Muscle layer of duodenum (tissue), 2 donors: ENCODE data around the gene TREML4.

ENCODE experiments used
- H3K27ac ChIP-seq: one replicate; pipeline ENCODE4 v1.7.0; 2013; ENCODE audit warnings: mild to moderate bottlenecking, low read length
- H3K27me3 ChIP-seq: one replicate; pipeline ENCODE4 v1.7.0; 2013; ENCODE audit warnings: low read depth, mild to moderate bottlenecking, control low read depth, low read length
- H3K36me3 ChIP-seq, 2 donors: one replicate each; pipeline ENCODE4 v1.7.0; 2013; ENCODE audit warnings: low read length in 2 of 2, control low read depth in 1 of 2, mild to moderate bottlenecking in 1 of 2; ENCODE audit not compliant: insufficient read depth in 2 of 2, control insufficient read depth in 1 of 2
- H3K4me1 ChIP-seq, 2 donors: one replicate each; pipeline ENCODE4 v1.7.0; 2013; ENCODE audit warnings: low read length in 2 of 2, mild to moderate bottlenecking in 2 of 2, control low read depth in 1 of 2, moderate library complexity in 1 of 2; ENCODE audit not compliant: insufficient read depth in 2 of 2, control insufficient read depth in 1 of 2
- H3K4me3 ChIP-seq, 2 donors: one replicate each; pipeline ENCODE4 v1.7.0; 2013; ENCODE audit warnings: low read length in 2 of 2, low read depth in 1 of 2, mild to moderate bottlenecking in 1 of 2
- H3K9me3 ChIP-seq, 2 donors: one replicate each; pipeline ENCODE4 v1.7.0; 2013; ENCODE audit warnings: low read length in 2 of 2, control low read depth in 1 of 2, mild to moderate bottlenecking in 1 of 2; ENCODE audit not compliant: control insufficient read depth in 1 of 2
- donor health status: healthy.

The TREML4 gene

DNA sequence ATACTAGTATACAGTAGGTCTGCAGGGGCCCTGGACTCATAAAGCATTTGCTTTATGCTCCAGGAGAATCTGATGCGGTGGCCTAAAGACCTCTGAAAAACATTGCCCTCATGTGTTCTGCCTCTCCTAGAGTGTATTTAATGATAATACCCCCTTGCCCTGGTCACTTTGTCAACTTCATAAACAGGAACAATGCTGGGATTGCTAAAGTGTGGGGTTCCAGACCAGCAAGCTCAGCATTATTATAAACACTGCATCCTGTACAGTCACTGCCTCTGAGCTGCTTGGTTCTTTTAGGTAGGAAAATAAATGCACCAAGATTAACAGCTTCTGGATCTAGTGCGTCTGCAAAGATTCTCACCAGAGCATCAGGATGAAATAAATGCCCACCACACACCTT lies 46.1 kb downstream of the TREML4 start:
- no peak overlapping the region for H3K27ac ChIP-seq
- no peak overlapping the region for H3K4me3 ChIP-seq
- peaks cover 0 to 5% of the 10 kb centered on the region in 2 donors for H3K4me1 ChIP-seq
- H3K27me3 ChIP-seq = no peaks in the 10 kb centered on the region
- H3K9me3 ChIP-seq = no peaks in the 10 kb centered on the region
- H3K36me3 ChIP-seq = no peaks in the 10 kb centered on the region

DNA sequence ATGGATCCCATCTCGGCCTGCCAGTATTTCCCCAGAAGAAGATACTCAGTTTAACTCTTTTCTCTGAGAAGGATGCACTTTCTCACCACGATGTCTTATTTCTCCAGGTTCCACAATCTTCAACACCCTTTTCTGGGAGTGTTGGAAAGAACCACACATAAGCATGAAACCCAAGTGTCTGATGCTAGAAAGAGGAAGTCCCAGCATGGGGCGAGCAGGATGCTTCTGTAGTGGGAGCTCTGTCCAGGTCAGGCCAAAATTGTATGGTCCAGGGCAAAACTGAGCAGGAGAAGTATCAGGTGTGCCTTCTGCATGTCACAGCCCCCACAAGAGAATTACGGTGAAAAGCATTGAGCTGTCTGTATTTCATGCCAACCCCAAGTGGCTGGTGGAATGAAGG lies 47.3 kb downstream of the TREML4 start:
- Histone ChIP-seq H3K4me3 (no peak overlapping the region), H3K36me3 (no peaks in the 10 kb centered on the region), H3K27me3 (no peaks in the 10 kb centered on the region), H3K4me1 (peaks cover 0 to 5% of the 10 kb centered on the region in 2 donors), H3K9me3 (no peaks in the 10 kb centered on the region), H3K27ac (no peak overlapping the region)

DNA sequence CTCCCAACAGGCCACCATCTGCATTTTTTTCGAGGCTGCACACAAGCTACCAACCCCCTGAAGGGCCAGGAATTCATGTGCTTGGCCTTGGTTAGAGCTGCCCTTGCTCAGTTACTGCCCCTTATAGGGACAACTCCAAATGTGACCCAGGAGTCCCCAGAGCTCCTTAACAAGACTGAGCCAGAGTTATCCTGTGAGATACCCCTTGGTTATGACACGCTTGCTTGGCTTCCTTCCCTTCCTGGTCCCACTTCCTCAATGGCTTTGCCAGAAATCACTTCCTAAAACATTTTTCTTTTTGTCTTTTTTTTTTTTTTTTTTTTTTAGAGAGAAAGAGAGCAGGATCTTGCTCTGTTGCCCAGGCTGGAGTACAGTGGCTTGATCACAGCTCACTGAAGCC lies 49.5 kb downstream of the TREML4 start:
- Histone ChIP-seq H3K27me3 (no peaks in the 10 kb centered on the region), H3K27ac (no peak overlapping the region), H3K9me3 (no peaks in the 10 kb centered on the region), H3K4me1 (peaks cover 0 to 5% of the 10 kb centered on the region in 2 donors), H3K36me3 (no peaks in the 10 kb centered on the region), H3K4me3 (no peak overlapping the region)

DNA sequence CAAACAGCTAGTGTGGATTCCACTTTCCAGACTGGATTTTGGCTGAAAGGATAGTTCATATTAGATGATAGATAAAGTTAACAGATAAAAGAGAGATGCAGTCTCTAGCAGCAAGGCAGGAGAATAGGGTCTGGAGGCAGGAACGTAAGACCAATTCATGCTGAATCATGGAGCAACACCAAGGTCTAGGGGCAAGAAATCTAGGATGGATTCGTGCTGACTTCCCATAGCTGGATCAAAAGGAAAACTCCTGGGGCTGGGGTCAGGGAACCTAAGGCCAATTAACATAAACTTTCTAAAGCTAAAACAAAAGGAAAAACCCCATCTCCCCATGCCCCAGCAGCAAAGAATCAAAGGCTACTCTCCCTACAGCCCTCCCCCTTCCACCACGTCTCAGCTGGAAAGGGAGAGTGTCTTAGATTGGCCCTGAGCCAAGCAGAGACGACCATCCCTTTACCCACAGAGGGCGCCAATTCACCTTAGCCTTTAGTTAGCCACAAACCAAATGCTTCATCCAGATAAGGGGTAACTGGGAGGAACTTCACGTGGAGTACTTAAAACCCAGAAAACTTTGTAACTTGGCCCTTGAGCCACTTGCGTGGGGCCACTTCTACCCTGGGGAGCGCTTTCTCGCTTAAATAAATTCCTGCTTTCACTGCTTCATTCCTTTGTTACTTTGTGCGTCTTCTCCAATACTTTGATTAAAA lies 50.7 kb downstream of the TREML4 start:
- H3K4me3 ChIP-seq = no peak overlapping the region
- no peaks in the 10 kb centered on the region for H3K36me3 ChIP-seq
- H3K4me1 ChIP-seq = peaks cover 0 to 5% of the 10 kb centered on the region in 2 donors
- H3K27ac ChIP-seq = no peak overlapping the region
- no peaks in the 10 kb centered on the region for H3K9me3 ChIP-seq
- H3K27me3 ChIP-seq = no peaks in the 10 kb centered on the region

DNA sequence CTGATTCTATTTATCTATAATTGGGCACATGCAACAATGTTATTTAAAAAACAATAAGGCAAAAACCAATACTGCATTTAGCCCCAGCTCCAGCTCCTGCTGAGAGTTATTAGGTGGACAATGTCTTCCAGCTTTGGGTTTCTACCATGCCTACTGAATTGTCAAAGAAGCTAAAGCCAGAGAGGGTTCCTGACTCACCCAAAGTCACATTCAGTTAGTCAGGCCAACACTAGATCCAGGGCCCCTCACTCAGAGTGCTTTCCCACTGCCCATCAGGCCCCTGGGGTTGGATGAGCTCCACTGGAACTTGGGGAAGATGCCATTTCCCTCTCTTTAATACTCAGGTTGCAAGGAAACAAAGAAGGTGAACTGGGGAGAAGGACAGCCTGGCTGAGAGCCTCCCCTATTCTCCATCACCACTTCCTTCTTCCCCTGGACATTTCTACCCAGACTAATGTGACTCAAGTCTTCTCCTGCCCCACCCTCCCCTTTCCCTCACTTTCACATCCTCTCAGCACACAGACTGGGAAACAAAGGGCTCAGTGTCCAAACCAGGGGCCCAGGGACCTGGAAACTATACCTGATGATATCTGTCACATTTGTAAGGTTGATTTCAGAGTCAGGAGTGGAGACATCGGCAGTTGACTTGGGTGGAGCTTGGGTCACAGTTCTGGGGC lies 52.4 kb downstream of the TREML4 start:
- Histone ChIP-seq H3K9me3 (no peaks in the 10 kb centered on the region), H3K4me3 (no peak overlapping the region), H3K36me3 (no peaks in the 10 kb centered on the region), H3K4me1 (peaks cover 0 to 5% of the 10 kb centered on the region in 2 donors), H3K27me3 (no peaks in the 10 kb centered on the region), H3K27ac (no peak overlapping the region)

DNA sequence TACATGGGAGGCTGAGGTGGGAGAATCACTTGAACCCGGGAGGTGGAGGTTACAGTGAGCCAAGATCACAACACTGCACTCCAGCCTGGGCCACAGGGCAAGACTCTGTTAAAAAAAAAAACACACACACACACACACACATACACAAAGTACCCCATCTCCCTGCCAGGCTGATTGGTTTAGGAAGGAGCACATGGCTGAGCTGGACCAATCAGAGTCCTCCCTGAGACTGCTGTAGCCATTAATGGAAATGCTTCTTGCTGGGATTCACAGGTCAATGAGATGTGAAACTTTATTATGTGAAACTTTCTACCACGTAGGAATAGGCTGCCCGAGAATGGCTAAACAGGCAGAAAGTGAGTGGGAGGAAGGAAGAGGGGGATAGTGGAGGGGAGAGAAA lies 55.5 kb downstream of the TREML4 start:
- peaks cover 0 to 3% of the 10 kb centered on the region in 2 donors for H3K4me1 ChIP-seq
- no peaks in the 10 kb centered on the region for H3K27me3 ChIP-seq
- H3K4me3 ChIP-seq = no peak overlapping the region
- no peaks in the 10 kb centered on the region for H3K36me3 ChIP-seq
- no peak overlapping the region for H3K27ac ChIP-seq
- H3K9me3 ChIP-seq = no peaks in the 10 kb centered on the region

DNA sequence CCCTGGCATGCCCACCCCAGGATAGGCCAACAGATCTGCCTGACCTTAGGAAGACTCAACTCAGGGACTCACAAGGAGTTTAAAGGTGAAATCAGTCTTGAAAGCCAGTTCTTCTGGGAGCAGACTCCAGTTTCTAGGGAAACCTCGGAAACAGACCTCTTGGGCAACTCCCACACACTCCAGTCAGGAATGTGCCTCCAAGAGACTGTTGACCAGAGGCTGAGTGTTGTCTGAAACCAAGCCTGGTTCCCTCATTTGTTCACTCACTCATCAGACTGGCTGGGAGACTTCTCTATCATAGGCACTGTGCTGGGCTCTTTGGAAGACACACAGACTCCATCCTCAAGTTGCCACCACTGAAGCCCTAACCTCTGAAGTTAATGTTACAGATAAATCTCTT lies 56.6 kb downstream of the TREML4 start:
- no peak overlapping the region for H3K4me3 ChIP-seq
- no peaks in the 10 kb centered on the region for H3K36me3 ChIP-seq
- H3K4me1 ChIP-seq = no peaks in the 10 kb centered on the region
- no peak overlapping the region for H3K27ac ChIP-seq
- no peaks in the 10 kb centered on the region for H3K27me3 ChIP-seq
- no peaks in the 10 kb centered on the region for H3K9me3 ChIP-seq

DNA sequence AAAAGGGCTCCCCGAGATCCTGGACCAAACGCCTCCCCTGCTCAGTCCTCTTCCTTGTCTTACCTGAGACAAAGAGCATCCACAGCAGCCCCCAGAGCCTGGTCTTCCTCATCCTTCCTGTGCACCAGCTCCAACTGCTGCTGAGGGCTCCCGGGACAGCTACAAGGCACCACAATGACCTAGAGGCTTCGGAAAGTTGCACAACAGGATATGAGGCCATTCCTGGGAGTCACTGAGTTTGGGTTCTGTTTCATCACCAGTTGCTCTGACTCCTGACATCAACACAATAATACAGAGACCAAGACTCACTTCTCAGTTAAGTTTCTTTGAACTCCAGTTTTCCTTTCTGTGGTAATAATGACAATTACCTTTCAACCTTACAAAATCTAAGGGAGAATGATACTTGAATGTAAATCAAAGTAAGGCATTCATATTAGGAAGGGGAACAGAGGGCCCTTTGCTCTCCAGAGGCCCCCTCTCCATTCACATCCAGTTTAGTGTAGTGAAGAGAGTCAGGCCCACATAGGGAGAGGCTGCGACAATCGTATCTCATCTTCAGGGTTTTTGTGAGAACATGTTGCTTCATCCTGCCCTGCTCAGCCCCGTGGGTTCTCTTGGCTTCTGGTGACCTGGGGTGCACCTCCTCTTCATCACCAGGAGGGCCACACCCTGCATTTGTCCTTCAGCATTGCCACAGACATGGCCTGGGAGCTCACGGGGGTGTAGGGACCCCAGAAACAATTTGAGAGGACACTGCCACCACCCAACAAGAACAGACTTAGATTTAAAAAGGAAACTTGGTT lies 58.6 kb downstream of the TREML4 start, which contains the start of gene TREM1:
TREM1 (minus strand) TSS at position 139 of the 803 bp plus-strand sequence; CDS start at position 112, 27 bp downstream.
- Histone ChIP-seq H3K27me3 (no peaks in the 10 kb centered on the region), H3K4me3 (no peak within 1 kb of the TSS), H3K36me3 (no peaks in the 10 kb centered on the region), H3K27ac (no peak within 1 kb of the TSS), H3K9me3 (no peaks in the 10 kb centered on the region), H3K4me1 (no peaks in the 10 kb centered on the region)

DNA sequence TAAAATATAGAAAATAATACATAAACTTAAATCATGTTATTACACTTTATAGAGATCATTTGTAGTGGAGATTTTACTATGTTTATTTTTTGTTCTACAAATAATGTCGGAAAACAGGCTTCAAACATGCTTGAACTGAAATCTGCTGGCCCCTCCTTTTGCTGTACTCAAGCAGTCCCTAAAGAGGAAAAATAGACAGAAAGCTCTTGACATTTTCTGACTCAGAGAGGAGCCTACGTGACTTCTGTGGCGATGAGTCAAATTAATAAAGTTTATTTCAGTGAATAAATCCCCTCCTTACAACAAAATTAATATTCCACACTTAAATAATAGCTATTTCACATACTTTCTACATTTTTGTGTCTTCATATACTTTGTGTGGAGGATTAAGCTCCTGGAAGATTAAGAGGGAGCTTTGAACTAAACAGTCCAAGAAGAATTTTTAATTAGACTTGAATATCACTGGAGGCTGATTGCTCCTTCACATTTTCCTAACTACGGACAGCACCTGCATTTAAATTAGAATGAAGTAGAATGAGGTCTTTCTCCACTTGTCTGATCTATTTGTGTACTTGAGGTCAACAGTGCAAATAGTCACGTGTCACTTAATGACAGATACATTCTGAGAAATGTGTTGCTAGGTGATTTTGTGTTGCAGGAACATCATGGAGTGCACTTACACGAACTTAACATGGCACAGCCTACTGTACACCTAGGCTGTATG lies 60.0 kb downstream of the TREML4 start:
- Histone ChIP-seq H3K4me1 (no peaks in the 10 kb centered on the region), H3K27ac (no peak overlapping the region), H3K27me3 (no peaks in the 10 kb centered on the region), H3K4me3 (no peak overlapping the region), H3K36me3 (no peaks in the 10 kb centered on the region), H3K9me3 (no peaks in the 10 kb centered on the region)
